ENCODE results near the gene UQCRC1.
"Not testable (repeated sequence)": the region's sequence is repeated elsewhere in the genome, so short reads cannot be mapped to it uniquely, and the experiment has no call there.

The UQCRC1 gene

DNA sequence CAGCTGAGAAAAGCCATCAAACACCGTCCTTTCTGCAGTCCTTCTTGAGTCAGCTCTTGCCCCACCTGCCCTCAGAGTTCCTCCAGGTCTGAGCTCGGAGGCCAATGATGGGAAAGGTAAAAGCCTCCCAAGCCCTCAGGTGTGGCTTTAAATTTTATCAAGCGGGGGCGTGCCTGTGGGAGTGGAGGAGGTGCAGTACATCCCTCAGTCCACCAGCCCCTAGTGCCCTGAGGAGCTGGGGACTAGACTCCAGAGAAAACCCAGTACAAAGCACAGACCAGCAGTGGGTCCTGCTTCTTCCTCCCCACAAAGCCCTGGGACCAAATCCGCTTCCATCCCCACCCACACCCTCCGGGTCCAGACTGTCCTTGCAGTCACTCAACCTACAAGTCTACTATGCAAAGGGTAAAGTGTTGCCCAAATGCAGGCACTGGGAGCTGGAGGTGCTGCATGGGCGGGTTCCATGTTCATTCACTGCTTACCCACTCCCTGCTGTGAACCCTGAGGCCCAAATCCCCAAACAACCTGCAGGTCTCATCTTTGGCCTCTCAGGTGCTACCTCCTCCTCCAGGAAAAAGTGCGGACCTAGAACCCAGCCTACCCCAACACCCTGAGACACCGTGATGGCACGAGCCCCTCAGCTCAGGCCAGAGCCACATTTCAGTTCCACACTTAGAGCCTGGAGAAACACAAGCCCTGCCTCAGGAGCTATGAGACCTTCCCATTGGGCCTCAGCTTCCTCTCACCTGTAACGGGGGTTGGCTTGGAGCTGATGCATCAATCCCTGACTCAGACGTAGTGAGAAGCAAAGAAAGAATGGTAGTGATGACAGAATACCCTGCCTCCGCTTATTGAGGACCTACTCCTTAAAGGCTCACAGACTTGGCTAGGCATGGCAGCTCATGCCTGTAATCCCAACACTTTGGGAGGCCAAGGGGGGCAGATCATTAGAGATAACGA lies 55.3 kb downstream of the UQCRC1 start:
- DNase-seq (ENCODE audit: low read depth), result no peak

DNA sequence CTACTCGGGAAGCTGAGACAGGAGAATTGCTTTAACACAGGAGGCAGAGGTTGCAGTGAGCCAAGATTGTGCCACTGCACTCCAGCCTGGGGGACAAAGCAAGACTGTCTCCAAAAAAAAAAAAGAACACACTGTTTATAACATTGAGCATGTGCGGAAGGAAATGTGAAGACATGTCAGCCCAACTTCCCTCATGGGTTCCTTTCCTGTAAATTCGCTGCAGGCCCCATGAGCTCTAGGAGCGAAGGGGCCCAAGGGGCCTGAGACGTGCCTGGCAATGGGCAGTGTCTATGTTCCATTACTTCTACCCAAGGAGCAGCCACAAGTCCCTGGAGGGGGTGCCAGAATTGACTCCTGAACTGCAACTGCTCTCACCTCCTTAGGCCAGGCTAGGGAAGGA lies 56.1 kb downstream of the UQCRC1 start:
- no peak for DNase-seq (ENCODE audit: low read depth)

DNA sequence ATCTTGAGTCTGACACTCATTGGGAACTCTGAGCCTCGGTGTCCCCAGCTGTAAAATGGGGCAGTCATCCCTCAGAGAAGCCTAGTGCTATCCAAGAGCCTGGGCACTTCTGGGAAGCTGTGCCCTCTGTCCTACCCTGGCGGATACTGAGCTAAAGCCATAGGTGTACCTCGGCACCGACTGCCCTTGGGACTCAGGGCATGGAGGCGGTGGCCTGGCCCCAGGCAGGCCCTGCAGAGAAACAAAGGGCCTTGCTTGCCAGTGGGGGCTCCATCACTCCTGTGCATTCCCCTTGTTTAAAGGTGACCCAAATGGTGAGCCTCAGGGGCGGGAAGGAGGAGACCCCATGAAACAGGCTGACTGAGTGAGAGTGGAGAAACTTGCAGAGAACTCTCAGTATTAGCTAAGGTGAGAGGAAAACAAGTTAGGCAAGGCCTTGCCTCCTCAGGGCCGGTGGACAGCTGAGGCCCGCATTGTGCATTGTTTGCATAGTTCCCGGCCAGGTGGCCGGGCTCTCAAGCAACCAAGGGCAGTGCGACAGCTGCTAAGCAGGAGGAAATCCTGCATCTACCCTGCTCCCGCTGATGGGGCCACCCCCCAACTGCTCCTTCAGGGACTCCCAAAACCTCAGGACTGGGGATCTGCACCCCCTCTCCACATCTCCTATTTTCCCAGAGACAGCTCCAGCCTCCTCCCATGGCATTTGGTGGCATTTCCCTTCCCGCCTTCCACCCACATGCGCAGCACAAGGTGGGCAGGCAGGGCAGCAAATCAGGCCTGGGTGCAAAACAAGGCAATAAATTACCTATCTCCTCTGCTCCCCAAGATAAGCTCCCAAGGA lies 57.1 kb downstream of the UQCRC1 start:
- no peak for DNase-seq (ENCODE audit: low read depth)

DNA sequence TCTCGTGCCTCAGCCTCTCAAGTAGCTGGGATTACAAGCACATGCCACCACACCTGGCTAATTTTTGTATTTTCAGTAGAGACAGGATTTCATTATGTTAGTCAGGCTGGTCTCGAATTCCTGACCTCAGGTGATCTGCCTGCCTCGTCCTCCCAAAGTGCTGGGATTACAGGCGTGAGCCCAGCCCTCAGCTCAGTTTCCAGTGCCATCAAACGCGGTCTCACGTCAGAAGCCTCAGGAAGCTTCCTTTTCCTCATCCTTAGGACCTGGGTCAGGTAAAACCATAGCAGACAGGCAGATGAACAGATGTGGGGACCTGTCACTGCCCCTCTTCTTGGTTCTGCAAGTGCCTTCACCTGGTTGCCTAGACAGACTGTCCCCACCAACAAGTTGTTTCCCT lies 57.8 kb downstream of the UQCRC1 start:
- DNase-seq (ENCODE audit: low read depth), result not testable (repeated sequence)

Measured in amniotic epithelial cell (primary cell).